Amniotic epithelial cell (primary cell): ENCODE data around the gene IYD.
"Not testable (repeated sequence)": the region's sequence is repeated elsewhere in the genome, so short reads cannot be mapped to it uniquely, and the experiment has no call there.

ENCODE experiments used
- DNase-seq: peaks from one replicate; pipeline ENCODE4 v3.0.0-alpha.2; 2010; ENCODE audit warnings: low read depth

The IYD gene

GRCh38 chr6:150435832-150436231 lies 67.0 kb downstream of the IYD start:
- DNase-seq, result no peak

GRCh38 chr6:150439373-150439772 lies 70.6 kb downstream of the IYD start:
- no peak for DNase-seq

- DNase-seq, result no peak
Measured at GRCh38 chr6:150443621-150444020, 74.8 kb downstream of the IYD start.

- no peak for DNase-seq
Measured at GRCh38 chr6:150444308-150444707, 75.5 kb downstream of the IYD start.

- DNase-seq, result no peak
Measured at GRCh38 chr6:150445486-150445885, 76.7 kb downstream of the IYD start.

- DNase-seq, result no peak
Measured at GRCh38 chr6:150448221-150448620, 79.4 kb downstream of the IYD start.

- not testable (repeated sequence) for DNase-seq
Measured at GRCh38 chr6:150449055-150449454, 80.2 kb downstream of the IYD start.

GRCh38 chr6:150450918-150451317 lies 82.1 kb downstream of the IYD start:
- DNase-seq, result no peak

- no peak for DNase-seq
Measured at GRCh38 chr6:150451807-150452427, 83.1 kb downstream of the IYD start.

- no peak for DNase-seq
Measured at GRCh38 chr6:150452428-150453243, 83.8 kb downstream of the IYD start.

GRCh38 chr6:150453357-150453756 lies 84.5 kb downstream of the IYD start:
- no peak for DNase-seq
